WTC11 (cell line): ENCODE data around the gene ABLIM2. TPM values are rescaled to one million over a fixed set of nuclear protein-coding genes. Genes with fewer than 3 reads are reported as not detected.
A peak's percentile ranks its signal among the peaks of the same experiment; 100 is the strongest.

Experiments
- ATAC-seq: fragments of 200-7000 bp; cut with Tn5 transposase; 2 replicates; pipeline ENCODE4 v1.10.0; 2021; ENCODE audit warnings: mild to moderate bottlenecking, moderate library complexity
- CTCF ChIA-PET: fragments of 300-600 bp; sonication (Branson Sonifier 250); formaldehyde crosslinking; loops from one replicate; lab custom pipeline; 2021; ENCODE audit warnings: antibody characterized with exemption; lab: Charles Lee
- POLR2A ChIA-PET: fragments of 350-600 bp; sonication (Branson Sonifier 250); formaldehyde crosslinking; loops from one replicate; lab custom pipeline; 2021; ENCODE audit warnings: antibody characterized with exemption; lab: Charles Lee
- DNase-seq: peaks from one replicate; pipeline ENCODE4 v3.0.0; 2021; ENCODE audit warnings: low spot score
- H3K27ac Mint-ChIP-seq: 2 replicates; pipeline ENCODE4 v1.8.0; 2021; ENCODE audit warnings: mixed read lengths
- H3K27me3 Mint-ChIP-seq: 2 replicates; pipeline ENCODE4 v1.8.0; 2021; ENCODE audit warnings: low read depth, mild to moderate bottlenecking, moderate library complexity, mixed read lengths
- H3K36me3 Mint-ChIP-seq: 2 replicates; pipeline ENCODE4 v1.8.0; 2021; ENCODE audit warnings: mixed read lengths
- H3K4me1 Mint-ChIP-seq: 2 replicates; pipeline ENCODE4 v1.8.0; 2022; ENCODE audit warnings: mixed read lengths
- H3K4me3 Mint-ChIP-seq: 2 replicates; pipeline ENCODE4 v1.8.0; 2021; ENCODE audit warnings: mild to moderate bottlenecking, moderate library complexity, mixed read lengths
- H3K9me3 Mint-ChIP-seq: 2 replicates; pipeline ENCODE4 v1.8.0; 2021; ENCODE audit warnings: mixed read lengths
- AFF4 ChIP-seq: sonication (generic); formaldehyde crosslinking; IDR thresholded peaks from 2 replicates; pipeline ENCODE4 v1.8.1; 2023; ENCODE audit warnings: mild to moderate bottlenecking, missing genetic modification reagents, borderline replicate concordance
- ATF2 ChIP-seq: sonication (generic); formaldehyde crosslinking; IDR thresholded peaks from 2 replicates; pipeline ENCODE4 v1.8.1; 2022; ENCODE audit warnings: low read depth, missing genetic modification reagents, borderline replicate concordance
- ATF3 ChIP-seq: sonication (generic); formaldehyde crosslinking; conservative IDR thresholded peaks from 2 replicates; pipeline ENCODE4 v1.8.1; 2022; ENCODE audit warnings: mild to moderate bottlenecking, missing genetic modification reagents
- CBFB ChIP-seq: sonication (generic); formaldehyde crosslinking; IDR thresholded peaks from 2 replicates; pipeline ENCODE4 v1.8.1; 2022; ENCODE audit warnings: mild to moderate bottlenecking, low read depth, missing genetic modification reagents
- NFE2L1 ChIP-seq: sonication (generic); formaldehyde crosslinking; IDR thresholded peaks from 2 replicates; pipeline ENCODE4 v1.8.1; 2023; ENCODE audit warnings: missing genetic modification reagents
- TEAD4 ChIP-seq: sonication (generic); formaldehyde crosslinking; IDR thresholded peaks from 2 replicates; pipeline ENCODE4 v1.8.0; 2022; ENCODE audit warnings: mild to moderate bottlenecking, missing genetic modification reagents
- ZMAT4 ChIP-seq: fragments of 250-450 bp; sonication (Bioruptor Pico); IDR thresholded peaks from 2 replicates; pipeline ENCODE4 v1.9.0; 2021; ENCODE audit warnings: mild to moderate bottlenecking
- ZNF396 ChIP-seq: fragments of 250-450 bp; sonication (Bioruptor Pico); IDR thresholded peaks from 2 replicates; pipeline ENCODE4 v1.8.0; 2021; ENCODE audit warnings: mild to moderate bottlenecking, moderate library complexity, borderline replicate concordance
- ZNF416 ChIP-seq: fragments of 250-450 bp; sonication (Bioruptor Pico); IDR thresholded peaks from 2 replicates; pipeline ENCODE4 v1.9.0; 2021; ENCODE audit warnings: mild to moderate bottlenecking, inconsistent platforms
- total RNA-seq: library from RNA; stranded (reverse); gene quantifications from 3 replicates; pipeline ENCODE4 v1.2.3, GENCODE V29; 2021

Gene ABLIM2
- total RNA-seq, 1 experiment from 2014 or later: 2.6 TPM

GRCh38 chr4:8182294-8182693 lies 23.7 kb upstream of the ABLIM2 start (continued):
- TF ChIP-seq ZMAT4 (CRISPR knock-in tag) (no peak), TEAD4 (CRISPR knock-in tag) (no peak), ZNF396 (CRISPR knock-in tag) (no peak), ZNF416 (CRISPR knock-in tag) (no peak)

GRCh38 chr4:8181844-8182243 lies 23.2 kb upstream of the ABLIM2 start:
- Mint-ChIP-seq H3K9me3 (peaks cover 5% of the 10 kb centered on the region), H3K27ac (no peak overlapping the region)

GRCh38 chr4:8181119-8181518 lies 22.5 kb upstream of the ABLIM2 start:
- DNase-seq (no peak), ATAC-seq (no peak)
- Mint-ChIP-seq H3K36me3 (no peaks in the 10 kb centered on the region), H3K27ac (no peak overlapping the region), H3K4me3 (no peak overlapping the region), H3K4me1 (no peaks in the 10 kb centered on the region)
- ChIA-PET CTCF (interaction anchor here (0.9 to 1.1 kb wide), 2 partner anchors 58 to 86 kb away, joined by 3 read pairs; no protein-coding TSS in a partner anchor), POLR2A (no interaction called here)
- TF ChIP-seq NFE2L1 (CRISPR knock-in tag): 0 out of 2 replicates have a peak, but pooled peaks have one; percentile 10
- TF ChIP-seq CBFB: no peak
- TF ChIP-seq, all 79 proteins: peak for 1
- Mint-ChIP-seq H3K27me3 (no peaks in the 10 kb centered on the region), H3K9me3 (peaks cover 5% of the 10 kb centered on the region)

More at GRCh38 chr4:8181844-8182243, 23.2 kb upstream of the ABLIM2 start:
- no peaks in the 10 kb centered on the region for H3K4me1 Mint-ChIP-seq
- no peaks in the 10 kb centered on the region for H3K27me3 Mint-ChIP-seq
- H3K36me3 Mint-ChIP-seq: no peaks in the 10 kb centered on the region
- ATAC-seq: no peak
- TF ChIP-seq ATF2 (CRISPR knock-in tag) (no peak), ATF3 (CRISPR knock-in tag) (no peak)
- TF ChIP-seq, all 79 proteins: peak for 0
- ChIA-PET POLR2A (no interaction called here), CTCF (interaction anchor here (0.8 to 1.1 kb wide), 3 partner anchors 14 to 85 kb away, joined by 3 read pairs; no protein-coding TSS in a partner anchor)
- no peak for DNase-seq
- H3K4me3 Mint-ChIP-seq: no peak overlapping the region

- no peaks in the 10 kb centered on the region for H3K27me3 Mint-ChIP-seq
- ATAC-seq: no peak
- H3K4me3 Mint-ChIP-seq: no peak overlapping the region
- H3K4me1 Mint-ChIP-seq: no peaks in the 10 kb centered on the region
- ChIA-PET POLR2A (no interaction called here), CTCF (interaction anchor here (0.9 to 1.6 kb wide), 7 partner anchors 47 to 1110 kb away, joined by 3 to 8 read pairs (median 3); no protein-coding TSS in a partner anchor)
- no peak for TF ChIP-seq ATF3 (CRISPR knock-in tag)
- TF ChIP-seq AFF4: no peak
- 0 out of 2 replicates have a peak, but pooled peaks have one; percentile 14 for TF ChIP-seq NFE2L1 (CRISPR knock-in tag)
- H3K27ac Mint-ChIP-seq: no peak overlapping the region
- no peak for DNase-seq
- peaks cover 5% of the 10 kb centered on the region for H3K9me3 Mint-ChIP-seq
- H3K36me3 Mint-ChIP-seq: no peaks in the 10 kb centered on the region
Observed at GRCh38 chr4:8180310-8181093, 21.9 kb upstream of the ABLIM2 start.
